K562 (cell line): Measurements from ENCODE around the gene FGR. TPM values are rescaled to one million over a fixed set of nuclear protein-coding genes. Genes with fewer than 3 reads are reported as not detected.

Experiments
- BRF1 ChIP-seq: IDR thresholded peaks from 3 replicates; pipeline ENCODE4 v1.6.1; 2011; ENCODE audit warnings: borderline replicate concordance, mild to moderate bottlenecking; ENCODE audit not compliant: insufficient read length; ENCODE audit errors: extremely low read depth
- GABPA ChIP-seq: fragments of 200-800 bp; sonication (Bioruptor generic); conservative IDR thresholded peaks from 2 replicates; pipeline ENCODE4 v1.6.1; 2016; ENCODE audit warnings: low read depth, missing genetic modification characterization, missing compliant biosample characterization
- GATA2 ChIP-seq: sonication (generic); formaldehyde crosslinking; IDR thresholded peaks from 2 replicates; pipeline ENCODE4 v1.4.0; 2020; ENCODE audit warnings: mild to moderate bottlenecking, missing genetic modification reagents
- KLF6 ChIP-seq: fragments of 250-450 bp; sonication (Bioruptor Pico); IDR thresholded peaks from 2 replicates; pipeline ENCODE4 v1.4.0; 2020; ENCODE audit warnings: mild to moderate bottlenecking, moderate library complexity, borderline replicate concordance
- NFE2 ChIP-seq: IDR thresholded peaks from 2 replicates; pipeline ENCODE4 v1.6.1; 2014; ENCODE audit warnings: antibody characterized with exemption, low read depth
- RB1 ChIP-seq: fragments of 450-650 bp; IDR thresholded peaks from 2 replicates; pipeline ENCODE4 v1.6.1; 2017; ENCODE audit warnings: low read depth, mild to moderate bottlenecking
- SIX5 ChIP-seq, 2 experiments: IDR thresholded peaks; 2 replicates each; pipeline ENCODE4 v1.6.1; 2011; ENCODE audit warnings: low read length in 2 of 2, borderline replicate concordance in 1 of 2, low read depth in 1 of 2, mild to moderate bottlenecking in 1 of 2, moderate library complexity in 1 of 2; ENCODE audit not compliant: insufficient read depth in 1 of 2
- TCF3 ChIP-seq: sonication (generic); formaldehyde crosslinking; IDR thresholded peaks from 2 replicates; pipeline ENCODE4 v1.4.0; 2020; ENCODE audit warnings: mild to moderate bottlenecking, missing genetic modification reagents
- ZNF133 ChIP-seq: fragments of 250-450 bp; sonication (Bioruptor Pico); IDR thresholded peaks from 2 replicates; pipeline ENCODE4 v1.4.0; 2020; ENCODE audit warnings: mild to moderate bottlenecking
- ZNF274 ChIP-seq: IDR thresholded peaks from 2 replicates; pipeline ENCODE4 v1.6.1; 2011; ENCODE audit warnings: low read depth, mild to moderate bottlenecking, low read length, moderate library complexity, borderline replicate concordance
- ZNF785 ChIP-seq: fragments of 250-450 bp; sonication (Bioruptor Pico); IDR thresholded peaks from 2 replicates; pipeline ENCODE4 v1.4.0; 2020; ENCODE audit warnings: mild to moderate bottlenecking
- polyA plus RNA-seq, 8 experiments: library from polyadenylated mRNA; depleted of rRNA in 4 of 8; stranded (reverse) in 5 of 8; unstranded in 3 of 8; fragments of >200 nt; fragmentation: Nextera tagmentation in 2 of 8; fragmentation: Illumina TruSeq in 1 of 8; extraction: Ambion mirVana in 2 of 8; extraction: Trizol in 1 of 8; gene quantifications; 2 replicates each; pipeline versions ENCODE4 v1.2.1 to v1.2.3, GENCODE V29; 2011 to 2014; ENCODE audit warnings: inconsistent platforms in 1 of 8, missing spikeins in 1 of 8
- total RNA-seq, 7 experiments: library from RNA; depleted of rRNA in 6 of 7; stranded (reverse); fragments of >200 nt in 6 of 7; fragmentation: Illumina TruSeq in 2 of 7; extraction: Trizol in 2 of 7; gene quantifications; 2 replicates each; pipeline versions ENCODE4 v1.2.1 to v1.2.3, GENCODE V29; 2011 to 2021; ENCODE audit warnings: low replicate concordance in 1 of 7
- TF ChIP-seq, protein P1 (sequence below): fragments of 250-450 bp; sonication (Bioruptor Pico); IDR thresholded peaks from 2 replicates; pipeline ENCODE4 v1.8.0; 2021; ENCODE audit warnings: borderline replicate concordance, mild to moderate bottlenecking, moderate library complexity; ENCODE audit not compliant: poor library complexity, severe bottlenecking
- TF ChIP-seq, protein P2 (sequence below): fragments of 450-650 bp; IDR thresholded peaks from 2 replicates; pipeline ENCODE4 v1.6.1; 2017; ENCODE audit warnings: antibody characterized with exemption, mild to moderate bottlenecking
- TF ChIP-seq, protein P3 (sequence below): fragments of 250-450 bp; sonication (Bioruptor Pico); IDR thresholded peaks from 2 replicates; pipeline ENCODE4 v1.4.0; 2020; ENCODE audit warnings: mild to moderate bottlenecking, moderate library complexity
- TF ChIP-seq, protein P4 (sequence below): fragments of 250-450 bp; sonication (Bioruptor Pico); IDR thresholded peaks from 2 replicates; pipeline ENCODE4 v1.5.1; 2021; ENCODE audit warnings: mild to moderate bottlenecking
- TF ChIP-seq, protein P5 (sequence below): fragments of 450-650 bp; IDR thresholded peaks from 2 replicates; pipeline ENCODE4 v1.6.1; 2016; ENCODE audit warnings: antibody characterized with exemption

The FGR gene
- total and polyA plus RNA-seq, 9 of the 15 experiments (the other 6 are each of a cell fraction or from before 2014, with no cell fraction given) = 0.04 to 0.11 TPM; not detected in 7

DNA sequence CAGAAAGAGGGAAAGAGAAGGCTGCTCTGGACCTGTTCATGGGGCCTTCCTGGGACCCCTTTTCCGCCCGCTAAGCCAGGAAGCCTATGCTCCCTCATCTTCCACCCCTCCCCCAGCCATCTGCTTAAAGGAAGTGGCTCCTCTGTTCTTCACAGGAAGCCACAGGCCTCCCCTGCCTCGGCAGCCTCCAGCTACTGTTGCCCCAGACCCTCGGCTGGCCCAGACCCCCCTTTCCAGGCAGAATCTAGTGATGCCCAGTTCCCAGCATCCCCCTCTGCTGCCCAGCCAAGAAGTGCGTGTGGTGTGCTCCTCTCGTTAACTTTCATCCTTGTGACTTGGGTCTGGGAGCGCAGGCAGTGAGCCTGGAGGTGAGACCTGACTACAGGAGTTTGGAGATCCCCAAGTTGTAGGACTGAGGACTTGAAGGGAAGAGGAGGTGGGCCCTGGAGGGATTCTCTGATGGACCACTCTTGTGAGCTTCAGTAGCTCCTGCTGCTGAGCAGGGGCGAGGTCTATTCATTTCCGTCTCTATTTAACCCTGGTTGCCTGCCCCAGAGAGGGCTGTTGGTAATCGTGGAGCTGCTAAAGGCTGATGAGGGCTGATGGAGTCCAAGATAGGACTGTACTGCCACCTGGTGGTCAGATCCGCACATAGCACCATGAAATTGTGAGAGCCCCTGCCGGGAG is 27.9 kb upstream of the FGR start (continued):
- TF ChIP-seq, protein P1, sequence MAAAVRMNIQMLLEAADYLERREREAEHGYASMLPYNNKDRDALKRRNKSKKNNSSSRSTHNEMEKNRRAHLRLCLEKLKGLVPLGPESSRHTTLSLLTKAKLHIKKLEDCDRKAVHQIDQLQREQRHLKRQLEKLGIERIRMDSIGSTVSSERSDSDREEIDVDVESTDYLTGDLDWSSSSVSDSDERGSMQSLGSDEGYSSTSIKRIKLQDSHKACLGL = no peak
- TF ChIP-seq RB1 (no peak), TCF3 (no peak), BRF1 (no peak), SIX5 (IDR thresholded peaks at IDR 0.05; ENCODE audit: borderline replicate concordance in 1 of 2, insufficient read depth in 1 of 2, low read depth in 1 of 2, low read length in 2 of 2) (no peak), GABPA (tag) (no peak), ZNF785 (CRISPR knock-in tag) (no peak), ZNF133 (CRISPR knock-in tag) (no peak), KLF6 (CRISPR knock-in tag) (no peak), GATA2 (CRISPR knock-in tag) (peak; percentile 60; the same call in 1 of the 2 replicates), NFE2 (no peak), ZNF274 (no peak)
- TF ChIP-seq, protein P2, sequence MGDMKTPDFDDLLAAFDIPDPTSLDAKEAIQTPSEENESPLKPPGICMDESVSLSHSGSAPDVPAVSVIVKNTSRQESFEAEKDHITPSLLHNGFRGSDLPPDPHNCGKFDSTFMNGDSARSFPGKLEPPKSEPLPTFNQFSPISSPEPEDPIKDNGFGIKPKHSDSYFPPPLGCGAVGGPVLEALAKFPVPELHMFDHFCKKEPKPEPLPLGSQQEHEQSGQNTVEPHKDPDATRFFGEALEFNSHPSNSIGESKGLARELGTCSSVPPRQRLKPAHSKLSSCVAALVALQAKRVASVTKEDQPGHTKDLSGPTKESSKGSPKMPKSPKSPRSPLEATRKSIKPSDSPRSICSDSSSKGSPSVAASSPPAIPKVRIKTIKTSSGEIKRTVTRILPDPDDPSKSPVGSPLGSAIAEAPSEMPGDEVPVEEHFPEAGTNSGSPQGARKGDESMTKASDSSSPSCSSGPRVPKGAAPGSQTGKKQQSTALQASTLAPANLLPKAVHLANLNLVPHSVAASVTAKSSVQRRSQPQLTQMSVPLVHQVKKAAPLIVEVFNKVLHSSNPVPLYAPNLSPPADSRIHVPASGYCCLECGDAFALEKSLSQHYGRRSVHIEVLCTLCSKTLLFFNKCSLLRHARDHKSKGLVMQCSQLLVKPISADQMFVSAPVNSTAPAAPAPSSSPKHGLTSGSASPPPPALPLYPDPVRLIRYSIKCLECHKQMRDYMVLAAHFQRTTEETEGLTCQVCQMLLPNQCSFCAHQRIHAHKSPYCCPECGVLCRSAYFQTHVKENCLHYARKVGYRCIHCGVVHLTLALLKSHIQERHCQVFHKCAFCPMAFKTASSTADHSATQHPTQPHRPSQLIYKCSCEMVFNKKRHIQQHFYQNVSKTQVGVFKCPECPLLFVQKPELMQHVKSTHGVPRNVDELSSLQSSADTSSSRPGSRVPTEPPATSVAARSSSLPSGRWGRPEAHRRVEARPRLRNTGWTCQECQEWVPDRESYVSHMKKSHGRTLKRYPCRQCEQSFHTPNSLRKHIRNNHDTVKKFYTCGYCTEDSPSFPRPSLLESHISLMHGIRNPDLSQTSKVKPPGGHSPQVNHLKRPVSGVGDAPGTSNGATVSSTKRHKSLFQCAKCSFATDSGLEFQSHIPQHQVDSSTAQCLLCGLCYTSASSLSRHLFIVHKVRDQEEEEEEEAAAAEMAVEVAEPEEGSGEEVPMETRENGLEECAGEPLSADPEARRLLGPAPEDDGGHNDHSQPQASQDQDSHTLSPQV = 0 out of 2 replicates have a peak, but pooled peaks have one; percentile 79
- TF ChIP-seq, protein P3, sequence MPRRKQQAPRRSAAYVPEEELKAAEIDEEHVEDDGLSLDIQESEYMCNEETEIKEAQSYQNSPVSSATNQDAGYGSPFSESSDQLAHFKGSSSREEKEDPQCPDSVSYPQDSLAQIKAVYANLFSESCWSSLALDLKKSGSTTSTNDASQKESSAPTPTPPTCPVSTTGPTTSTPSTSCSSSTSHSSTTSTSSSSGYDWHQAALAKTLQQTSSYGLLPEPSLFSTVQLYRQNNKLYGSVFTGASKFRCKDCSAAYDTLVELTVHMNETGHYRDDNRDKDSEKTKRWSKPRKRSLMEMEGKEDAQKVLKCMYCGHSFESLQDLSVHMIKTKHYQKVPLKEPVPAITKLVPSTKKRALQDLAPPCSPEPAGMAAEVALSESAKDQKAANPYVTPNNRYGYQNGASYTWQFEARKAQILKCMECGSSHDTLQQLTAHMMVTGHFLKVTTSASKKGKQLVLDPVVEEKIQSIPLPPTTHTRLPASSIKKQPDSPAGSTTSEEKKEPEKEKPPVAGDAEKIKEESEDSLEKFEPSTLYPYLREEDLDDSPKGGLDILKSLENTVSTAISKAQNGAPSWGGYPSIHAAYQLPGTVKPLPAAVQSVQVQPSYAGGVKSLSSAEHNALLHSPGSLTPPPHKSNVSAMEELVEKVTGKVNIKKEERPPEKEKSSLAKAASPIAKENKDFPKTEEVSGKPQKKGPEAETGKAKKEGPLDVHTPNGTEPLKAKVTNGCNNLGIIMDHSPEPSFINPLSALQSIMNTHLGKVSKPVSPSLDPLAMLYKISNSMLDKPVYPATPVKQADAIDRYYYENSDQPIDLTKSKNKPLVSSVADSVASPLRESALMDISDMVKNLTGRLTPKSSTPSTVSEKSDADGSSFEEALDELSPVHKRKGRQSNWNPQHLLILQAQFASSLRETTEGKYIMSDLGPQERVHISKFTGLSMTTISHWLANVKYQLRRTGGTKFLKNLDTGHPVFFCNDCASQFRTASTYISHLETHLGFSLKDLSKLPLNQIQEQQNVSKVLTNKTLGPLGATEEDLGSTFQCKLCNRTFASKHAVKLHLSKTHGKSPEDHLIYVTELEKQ (CRISPR knock-in tag) = no peak
- TF ChIP-seq, protein P4, sequence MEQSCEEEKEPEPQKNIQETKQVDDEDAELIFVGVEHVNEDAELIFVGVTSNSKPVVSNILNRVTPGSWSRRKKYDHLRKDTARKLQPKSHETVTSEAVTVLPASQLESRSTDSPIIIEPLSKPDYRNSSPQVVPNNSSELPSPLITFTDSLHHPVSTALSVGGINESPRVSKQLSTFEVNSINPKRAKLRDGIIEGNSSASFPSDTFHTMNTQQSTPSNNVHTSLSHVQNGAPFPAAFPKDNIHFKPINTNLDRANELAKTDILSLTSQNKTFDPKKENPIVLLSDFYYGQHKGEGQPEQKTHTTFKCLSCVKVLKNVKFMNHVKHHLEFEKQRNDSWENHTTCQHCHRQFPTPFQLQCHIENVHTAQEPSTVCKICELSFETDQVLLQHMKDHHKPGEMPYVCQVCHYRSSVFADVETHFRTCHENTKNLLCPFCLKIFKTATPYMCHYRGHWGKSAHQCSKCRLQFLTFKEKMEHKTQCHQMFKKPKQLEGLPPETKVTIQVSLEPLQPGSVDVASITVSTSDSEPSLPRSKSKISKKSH (CRISPR knock-in tag) = no peak
- TF ChIP-seq, protein P5, sequence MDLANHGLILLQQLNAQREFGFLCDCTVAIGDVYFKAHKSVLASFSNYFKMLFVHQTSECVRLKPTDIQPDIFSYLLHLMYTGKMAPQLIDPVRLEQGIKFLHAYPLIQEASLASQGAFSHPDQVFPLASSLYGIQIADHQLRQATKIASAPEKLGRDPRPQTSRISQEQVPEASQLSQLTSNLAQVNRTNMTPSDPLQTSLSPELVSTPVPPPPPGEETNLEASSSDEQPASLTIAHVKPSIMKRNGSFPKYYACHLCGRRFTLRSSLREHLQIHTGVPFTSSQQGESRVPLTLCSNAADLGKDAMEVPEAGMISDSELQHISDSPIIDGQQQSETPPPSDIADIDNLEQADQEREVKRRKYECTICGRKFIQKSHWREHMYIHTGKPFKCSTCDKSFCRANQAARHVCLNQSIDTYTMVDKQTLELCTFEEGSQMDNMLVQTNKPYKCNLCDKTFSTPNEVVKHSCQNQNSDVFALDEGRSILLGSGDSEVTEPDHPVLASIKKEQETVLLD = no peak
